Brain microvascular endothelial cell (primary cell): ENCODE results near the gene EPHB2.

Experiments
- DNase-seq: peaks from one replicate; pipeline ENCODE4 v3.0.0-alpha.2; 2020
- H3K27ac ChIP-seq: fragments of 250-450 bp; sonication (Bioruptor Pico); 2 replicates; pipeline ENCODE4 v1.5.1; 2020; ENCODE audit warnings: mild to moderate bottlenecking, moderate library complexity
- H3K27me3 ChIP-seq: fragments of 250-450 bp; sonication (Bioruptor Pico); replicated peaks from 2 replicates; pipeline ENCODE4 v1.5.1; 2020; ENCODE audit warnings: mild to moderate bottlenecking
- H3K36me3 ChIP-seq: fragments of 250-450 bp; sonication (Bioruptor Pico); replicated peaks from 2 replicates; pipeline ENCODE4 v1.5.1; 2020; ENCODE audit warnings: mild to moderate bottlenecking
- H3K4me3 ChIP-seq: 2 replicates; pipeline ENCODE4 v1.5.1; 2011; ENCODE audit warnings: low read depth, mild to moderate bottlenecking, control low read depth, low read length, moderate library complexity
- CTCF ChIP-seq: IDR thresholded peaks from 2 replicates; pipeline ENCODE4 v1.5.1; 2011; ENCODE audit warnings: low read depth, mild to moderate bottlenecking, moderate library complexity, low read length, control low read depth, inconsistent platforms; ENCODE audit errors: missing control alignments
- in situ Hi-C: cut with HindIII; loops from 2 replicates; pipeline ENCODE4 v1.10.0; 2017; ENCODE audit warnings: low sequenced_read_pairs, low pct_ligation_motif_present

Gene EPHB2

GRCh38 chr1:22819361-22819760, 108.7 kb downstream of the EPHB2 start:
- H3K27me3 ChIP-seq: no peaks in the 10 kb centered on the region
- in situ Hi-C loops: no loop called here
- no peak overlapping the region for H3K4me3 ChIP-seq
- no peak overlapping the region for H3K27ac ChIP-seq
- TF ChIP-seq CTCF: no peak
- DNase-seq: no peak
- H3K36me3 ChIP-seq: no peaks in the 10 kb centered on the region

GRCh38 chr1:22821027-22821426, 110.4 kb downstream of the EPHB2 start:
- TF ChIP-seq CTCF: no peak
- Histone ChIP-seq H3K27me3 (no peaks in the 10 kb centered on the region), H3K36me3 (no peaks in the 10 kb centered on the region), H3K27ac (no peak overlapping the region), H3K4me3 (no peak overlapping the region)
- in situ Hi-C loops: no loop called here
- no peak for DNase-seq

- TF ChIP-seq CTCF: no peak
- in situ Hi-C loops: no loop called here
- Histone ChIP-seq H3K27me3 (no peaks in the 10 kb centered on the region), H3K4me3 (no peak overlapping the region), H3K27ac (no peak overlapping the region), H3K36me3 (no peaks in the 10 kb centered on the region)
- no peak for DNase-seq
Measured at GRCh38 chr1:22822371-22822770, 111.7 kb downstream of the EPHB2 start.

GRCh38 chr1:22824466-22824865, 113.8 kb downstream of the EPHB2 start:
- H3K27me3 ChIP-seq: no peaks in the 10 kb centered on the region
- TF ChIP-seq CTCF: no peak
- no peak overlapping the region for H3K27ac ChIP-seq
- no peak overlapping the region for H3K4me3 ChIP-seq
- no peaks in the 10 kb centered on the region for H3K36me3 ChIP-seq
- DNase-seq: no peak
- in situ Hi-C loops: no loop called here

- DNase-seq: no peak
- Histone ChIP-seq H3K4me3 (no peak overlapping the region), H3K36me3 (no peaks in the 10 kb centered on the region), H3K27me3 (no peaks in the 10 kb centered on the region), H3K27ac (no peak overlapping the region)
- TF ChIP-seq CTCF: no peak
- in situ Hi-C loops: no loop called here
Measured at GRCh38 chr1:22824975-22825374, 114.3 kb downstream of the EPHB2 start.

GRCh38 chr1:22825486-22826189, 115.0 kb downstream of the EPHB2 start:
- Histone ChIP-seq H3K36me3 (no peaks in the 10 kb centered on the region), H3K27ac (no peak overlapping the region), H3K27me3 (no peaks in the 10 kb centered on the region), H3K4me3 (no peak overlapping the region)
- in situ Hi-C loops: no loop called here
- no peak for TF ChIP-seq CTCF
- no peak for DNase-seq
